GM19239 (cell line): Measurements from ENCODE around the gene DCTN1.
"Not testable (repeated sequence)": the region's sequence is repeated elsewhere in the genome, so short reads cannot be mapped to it uniquely, and the experiment has no call there.

Source experiments
- DNase-seq: peaks from one replicate; pipeline ENCODE4 v3.0.0; 2011; ENCODE audit warnings: low spot score; ENCODE audit not compliant: insufficient read length
- FAIRE-seq: peaks from 2 replicates; lab custom pipeline; 2011; peaks lifted over from hg19 to GRCh38; lab: Jason Lieb, UNC

Gene DCTN1

GRCh38 chr2:74379851-74380789, at the start of gene DCTN1:
TSS of gene DCTN1 (minus strand) at chr2:74380311. CDS start at chr2:74380037, 274 bp downstream.
- peak; percentile 51 for FAIRE-seq
- peak; percentile 31 for DNase-seq

GRCh38 chr2:74428675-74429074, 48.6 kb upstream of the DCTN1 start:
- DNase-seq (no peak), FAIRE-seq (no peak)

GRCh38 chr2:74427551-74427950, 47.4 kb upstream of the DCTN1 start:
- no peak for DNase-seq
- FAIRE-seq = no peak

- DNase-seq (no peak), FAIRE-seq (no peak)
Observed at GRCh38 chr2:74426181-74426758, 46.2 kb upstream of the DCTN1 start.

- DNase-seq (no peak), FAIRE-seq (no peak)
Observed at GRCh38 chr2:74425523-74425922, 45.4 kb upstream of the DCTN1 start.

DNA sequence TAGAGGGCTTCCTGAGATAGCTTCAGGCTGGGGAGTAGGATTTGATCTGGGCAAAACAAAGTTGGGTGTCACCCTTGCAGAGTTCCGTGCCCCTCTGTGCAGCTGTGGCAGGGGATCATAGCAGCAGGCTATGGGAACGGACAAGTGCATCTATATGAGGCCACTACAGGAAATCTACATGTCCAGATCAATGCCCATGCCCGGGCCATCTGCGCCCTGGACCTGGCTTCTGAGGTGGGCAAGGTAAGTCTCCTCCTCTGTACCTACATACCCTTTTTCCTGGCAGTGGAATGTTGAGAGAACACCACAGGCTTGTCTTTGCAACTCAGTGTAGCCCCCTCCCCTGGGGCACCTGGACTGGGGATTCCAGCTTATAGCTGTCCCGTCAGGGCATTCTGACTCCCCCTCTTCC, 44.9 kb upstream of the DCTN1 start:
- no peak for DNase-seq
- no peak for FAIRE-seq

DNA sequence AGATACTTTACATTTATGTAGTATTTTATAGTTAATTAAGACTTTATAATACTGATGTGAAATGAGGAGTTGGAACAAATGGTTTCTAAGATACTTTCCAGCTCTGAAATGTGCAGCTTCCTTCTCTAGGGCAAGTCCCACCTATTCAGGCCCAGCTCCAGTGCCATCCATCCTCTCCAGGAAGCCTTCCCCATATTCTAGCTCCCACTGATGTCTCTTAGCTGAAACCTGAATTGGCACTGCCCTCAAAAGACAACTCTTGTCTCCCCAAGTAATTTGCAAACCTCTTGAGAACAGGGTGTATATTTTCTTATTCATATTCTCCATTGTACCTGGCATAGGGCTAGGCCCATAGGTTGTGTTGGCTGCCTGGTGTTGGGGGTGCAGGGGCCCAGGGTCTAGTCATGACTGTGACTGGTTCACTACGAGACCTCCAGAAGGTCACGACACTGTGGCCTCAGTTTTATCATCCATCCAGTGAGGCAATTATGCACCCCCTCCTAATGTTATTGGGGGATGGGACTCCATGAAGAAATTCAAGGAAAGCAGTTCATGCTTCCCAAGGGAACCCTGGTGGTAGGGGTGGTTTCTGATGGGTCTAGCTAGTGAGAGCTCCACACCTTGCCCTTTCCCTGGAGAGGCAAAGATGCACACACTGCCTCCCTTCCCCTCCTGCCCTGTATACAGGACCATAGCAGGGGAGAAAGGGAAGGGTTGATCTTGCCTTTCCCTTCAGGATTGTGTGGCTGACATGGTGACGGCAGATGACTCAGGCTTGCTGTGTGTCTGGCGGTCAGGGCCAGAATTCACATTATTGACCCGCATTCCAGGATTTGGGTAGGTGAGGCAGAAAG, 44.3 kb upstream of the DCTN1 start:
- no peak for DNase-seq
- no peak for FAIRE-seq

- FAIRE-seq (no peak), DNase-seq (no peak)
Observed at GRCh38 chr2:74423231-74424095, 43.4 kb upstream of the DCTN1 start.

- FAIRE-seq = peak; percentile 93
Observed at GRCh38 chr2:74421221-74421870, 41.2 kb upstream of the DCTN1 start, which contains the start of the genes C2orf81 and WDR54. TSS of gene C2orf81 (minus strand) at chr2:74421619. CDS start at chr2:74421560, 59 bp downstream. TSS of gene WDR54 (plus strand) at chr2:74421730. CDS start at chr2:74422154, 424 bp downstream.

GRCh38 chr2:74420443-74421103, 40.5 kb upstream of the DCTN1 start:
- DNase-seq, FAIRE-seq: not testable (repeated sequence)

More at GRCh38 chr2:74421221-74421870, 41.2 kb upstream of the DCTN1 start, which contains the start of the genes C2orf81 and WDR54:
- DNase-seq = peak; percentile 95

GRCh38 chr2:74420006-74420405, 39.9 kb upstream of the DCTN1 start:
- FAIRE-seq = no peak
- no peak for DNase-seq

DNA sequence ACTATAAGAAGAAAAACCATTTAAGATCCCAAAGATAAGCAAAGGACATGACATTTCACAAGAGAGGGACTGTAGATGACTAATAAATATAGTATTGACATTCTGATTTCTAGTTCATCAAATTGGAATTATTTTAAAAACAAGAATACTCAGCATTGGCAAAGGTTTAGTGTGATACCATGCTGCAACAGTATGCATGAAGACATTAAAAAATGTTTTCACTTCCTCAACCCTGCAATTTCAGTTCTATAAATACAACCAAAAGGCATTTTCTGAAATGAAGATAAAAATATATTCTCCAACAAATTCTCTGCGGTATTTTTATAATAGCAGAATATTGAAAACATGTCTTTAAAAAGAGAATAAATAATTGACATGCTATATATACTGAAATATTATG, 39.2 kb upstream of the DCTN1 start:
- FAIRE-seq (no peak), DNase-seq (no peak)

- DNase-seq (no peak), FAIRE-seq (no peak)
Observed at GRCh38 chr2:74418312-74418711, 38.2 kb upstream of the DCTN1 start.

GRCh38 chr2:74417763-74418162, 37.7 kb upstream of the DCTN1 start:
- no peak for FAIRE-seq
- DNase-seq = no peak

DNA sequence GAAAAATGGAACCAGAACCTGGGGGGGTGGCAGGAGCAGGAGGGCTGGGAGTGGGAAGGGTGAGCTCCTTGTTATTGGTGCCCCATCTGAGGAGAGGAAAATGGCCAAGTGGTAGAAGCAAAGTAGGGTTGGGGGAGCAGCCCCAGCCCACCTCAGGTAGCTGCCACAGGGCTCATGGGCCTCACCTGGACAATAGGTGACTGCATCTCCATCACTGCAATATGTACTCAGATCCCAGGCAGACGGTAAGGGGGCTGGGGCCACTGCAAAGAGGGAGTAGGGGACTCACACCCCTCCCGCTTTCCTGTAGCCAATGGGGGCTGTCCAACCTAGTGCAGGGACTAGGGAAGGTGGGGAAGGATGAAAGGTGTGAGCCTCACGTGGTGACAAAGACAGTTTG, 37.1 kb upstream of the DCTN1 start:
- DNase-seq (no peak), FAIRE-seq (no peak)

- FAIRE-seq = no peak
- no peak for DNase-seq
Observed at GRCh38 chr2:74416778-74417177, 36.7 kb upstream of the DCTN1 start.

DNA sequence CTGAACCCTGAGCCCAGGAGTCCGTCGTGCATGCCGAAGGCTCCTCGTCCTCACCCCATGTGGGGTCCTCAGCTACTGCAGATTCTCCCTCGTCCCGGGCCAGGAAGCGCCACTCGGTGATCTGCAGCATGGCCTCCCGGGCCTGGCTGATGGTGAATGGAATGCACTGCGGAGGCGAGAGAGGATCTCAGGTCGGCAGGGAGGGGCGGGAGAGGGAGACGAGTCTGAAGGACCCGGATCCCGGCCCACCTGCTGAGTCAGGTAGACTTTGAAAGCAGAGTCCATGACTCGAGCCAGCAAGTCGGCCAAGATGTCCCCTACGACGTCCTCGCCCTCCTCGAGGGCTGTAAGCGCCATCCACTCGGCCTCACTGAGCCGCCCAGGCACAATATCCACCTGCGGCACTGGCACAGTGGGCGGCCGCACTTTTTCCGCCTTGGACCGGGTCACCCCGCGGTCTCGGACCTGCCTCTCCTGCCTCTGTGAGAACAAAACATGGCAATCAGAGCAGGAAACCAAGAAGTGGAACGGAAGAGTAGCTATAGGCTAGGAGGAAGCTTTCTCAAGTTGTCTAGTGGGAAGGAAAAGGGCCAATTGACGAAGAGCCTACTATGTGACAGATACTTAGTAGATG, 35.8 kb upstream of the DCTN1 start:
- DNase-seq (no peak), FAIRE-seq (no peak)
